Activated naive CD8-positive, alpha-beta T cell treated with anti-CD3 and anti-CD28 coated beads, Interleukin-2, amount 10 ng/mL, durations not matched to agents 7 days and 5 days (primary cell): Measurements from ENCODE around the gene PDIA4. TPM values are rescaled to one million over a fixed set of nuclear protein-coding genes. Genes with fewer than 3 reads are reported as not detected.
"Not testable (repeated sequence)": the region's sequence is repeated elsewhere in the genome, so short reads cannot be mapped to it uniquely, and the experiment has no call there.

ENCODE experiments used
- ATAC-seq: fragments of 150-1000 bp; cut with Tn5 transposase; one replicate; pipeline ENCODE4 v1.10.0; 2021; ENCODE audit warnings: low read depth, moderate library complexity
- POLR2A ChIA-PET: fragments of 350-600 bp; sonication (Branson Sonifier 250); formaldehyde crosslinking; loops from one replicate; lab custom pipeline; 2021; ENCODE audit warnings: antibody characterized with exemption; lab: Charles Lee
- DNase-seq: peaks from one replicate; pipeline ENCODE4 v3.0.0; 2021
- H3K27ac Mint-ChIP-seq: one replicate; pipeline ENCODE4 v1.8.0; 2022; ENCODE audit warnings: mild to moderate bottlenecking, mixed read lengths
- H3K27me3 Mint-ChIP-seq: one replicate; pipeline ENCODE4 v1.8.0; 2022; ENCODE audit warnings: mild to moderate bottlenecking, moderate library complexity, mixed read lengths
- H3K36me3 Mint-ChIP-seq: one replicate; pipeline ENCODE4 v1.8.0; 2021; ENCODE audit warnings: mild to moderate bottlenecking, mixed read lengths
- H3K4me1 Mint-ChIP-seq: one replicate; pipeline ENCODE4 v1.8.0; 2021; ENCODE audit warnings: mixed read lengths
- H3K4me3 Mint-ChIP-seq: one replicate; pipeline ENCODE4 v1.8.0; 2022; ENCODE audit warnings: mild to moderate bottlenecking, moderate library complexity, mixed read lengths
- H3K9me3 Mint-ChIP-seq: one replicate; pipeline ENCODE4 v1.8.0; 2021; ENCODE audit warnings: mixed read lengths
- total RNA-seq, 2 experiments: library from RNA; stranded (reverse); gene quantifications; one replicate each; pipeline ENCODE4 v1.2.3, GENCODE V29; 2021

Gene PDIA4
- total RNA-seq, 2 experiments from 2014 or later, result 56.6 to 56.8 TPM

DNA sequence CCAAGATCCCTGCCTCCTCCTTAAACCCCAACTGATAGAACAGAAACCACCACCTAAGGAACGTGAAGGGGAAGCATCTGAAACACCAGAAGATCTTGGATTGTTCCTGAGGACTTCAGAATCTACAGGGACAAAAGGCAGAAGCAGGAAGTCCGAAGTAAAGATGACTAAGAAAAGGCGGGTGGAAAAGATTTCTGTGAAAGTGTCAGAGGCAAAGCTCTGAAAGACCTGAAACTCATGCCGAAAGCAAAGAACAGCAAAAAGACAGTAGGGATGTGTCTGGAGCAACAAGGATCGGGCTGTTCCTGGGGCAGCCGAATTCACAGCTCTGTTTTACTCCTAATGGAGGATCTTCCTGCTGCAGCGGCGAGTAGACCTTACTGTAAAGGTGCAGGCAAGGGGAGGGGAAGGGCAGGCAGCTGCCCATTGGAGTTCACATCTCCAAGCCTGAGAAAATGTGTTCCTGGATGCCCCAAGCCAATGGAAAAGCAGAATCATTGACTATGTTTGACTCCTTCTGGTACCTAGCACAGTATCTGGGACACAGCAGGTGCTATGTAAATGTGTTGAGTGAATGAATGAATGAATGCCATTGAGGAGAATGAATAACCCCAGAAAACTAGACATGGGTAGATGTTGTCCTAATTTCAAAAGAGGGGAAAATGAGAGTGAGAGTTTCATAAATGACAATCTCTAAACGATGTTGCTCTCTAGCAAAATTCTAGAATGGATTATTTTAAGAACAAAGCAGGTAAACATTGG lies 40.4 kb downstream of the PDIA4 start:
- Mint-ChIP-seq H3K27ac (peak overlapping the region; percentile 94), H3K9me3 (no peaks in the 10 kb centered on the region), H3K27me3 (peaks cover 16% of the 10 kb centered on the region), H3K4me3 (peak overlapping the region; percentile 94), H3K36me3 (no peaks in the 10 kb centered on the region), H3K4me1 (peaks cover 31% of the 10 kb centered on the region)
- ATAC-seq (no peak), DNase-seq (no peak)
- POLR2A ChIA-PET, result interaction anchor here (0.5 to 1.1 kb wide), 6 partner anchors 25 to 290 kb away, joined by 3 to 5 read pairs (median 4); partner anchors contain the start of genes CUL1, ZNF398 and ZNF425

- Mint-ChIP-seq H3K4me3 (peak overlapping the region; percentile 94), H3K9me3 (no peaks in the 10 kb centered on the region), H3K36me3 (no peaks in the 10 kb centered on the region), H3K27ac (peak overlapping the region; percentile 94), H3K27me3 (peaks cover 16% of the 10 kb centered on the region), H3K4me1 (peaks cover 32% of the 10 kb centered on the region)
- ATAC-seq (peak; percentile 84), DNase-seq (peak; percentile 71)
- POLR2A ChIA-PET, result interaction anchor here (0.5 to 1.1 kb wide), 5 partner anchors 24 to 289 kb away, joined by 3 to 4 read pairs (median 3); partner anchors contain the start of genes CUL1, ZNF398 and ZNF425
Observed at GRCh38 chr7:148987010-148987750, 41.1 kb downstream of the PDIA4 start.

DNA sequence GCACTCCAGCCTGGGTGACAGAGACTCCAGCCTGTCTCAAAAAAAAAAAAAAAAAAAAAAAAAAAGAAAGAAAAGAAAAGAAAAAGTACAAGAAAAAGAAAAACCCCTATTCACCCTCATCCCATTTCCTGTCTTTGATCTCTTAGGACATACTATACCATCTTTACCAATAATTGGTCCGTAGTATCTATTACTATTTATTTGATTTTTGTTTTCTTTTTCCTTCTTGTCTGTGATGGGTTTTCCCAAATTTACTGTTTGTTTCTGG lies 41.6 kb downstream of the PDIA4 start:
- Mint-ChIP-seq H3K4me3 (peak overlapping the region; percentile 71), H3K4me1 (peaks cover 32% of the 10 kb centered on the region), H3K36me3 (no peaks in the 10 kb centered on the region), H3K9me3 (no peaks in the 10 kb centered on the region), H3K27ac (no peak overlapping the region), H3K27me3 (peaks cover 14% of the 10 kb centered on the region)
- POLR2A ChIA-PET, result interaction anchor here (0.6 kb wide), 1 partner anchor 288 kb away, joined by 3 read pairs; no protein-coding TSS in a partner anchor
- ATAC-seq, result no peak
- no peak for DNase-seq

GRCh38 chr7:148983200-148984146 lies 44.8 kb downstream of the PDIA4 start:
- DNase-seq (peak; percentile 74), ATAC-seq (peak; percentile 71)
- Mint-ChIP-seq H3K27ac (peak overlapping the region; percentile 86), H3K4me3 (peak overlapping the region; percentile 96), H3K4me1 (peaks cover 44% of the 10 kb centered on the region), H3K9me3 (no peaks in the 10 kb centered on the region), H3K27me3 (peaks cover 12% of the 10 kb centered on the region), H3K36me3 (no peaks in the 10 kb centered on the region)
- POLR2A ChIA-PET, result interaction anchor here (0.7 to 2.0 kb wide), 5 partner anchors 21 to 285 kb away, joined by 3 to 8 read pairs (median 5); partner anchors contain the start of gene CUL1

DNA sequence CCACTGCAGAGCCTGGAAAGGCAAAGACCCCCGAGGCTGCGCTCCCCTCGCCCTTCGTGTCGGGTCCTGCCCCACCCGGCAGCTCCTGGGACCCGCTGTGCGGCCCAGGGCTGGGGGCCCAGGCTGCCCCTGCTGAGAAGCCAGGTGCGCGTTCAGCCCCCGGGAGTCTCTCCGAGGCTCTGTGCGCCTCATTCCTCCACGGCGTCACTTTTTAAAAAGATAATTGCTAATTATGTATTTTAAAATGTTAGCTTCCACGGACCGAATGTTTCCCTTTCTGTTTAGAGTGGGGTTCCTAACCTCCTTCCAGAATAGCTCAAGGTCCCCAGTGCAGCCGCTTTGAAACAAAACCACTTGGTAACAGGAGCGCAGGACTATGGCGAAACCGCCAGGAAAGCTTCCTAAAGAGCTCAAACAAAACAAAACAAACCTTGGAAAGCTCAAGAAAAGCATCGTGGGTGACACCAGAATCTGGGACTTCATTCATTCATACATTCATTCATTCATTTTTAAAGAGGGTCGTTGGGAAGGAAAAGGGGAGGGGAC lies 45.6 kb downstream of the PDIA4 start:
- Mint-ChIP-seq H3K9me3 (no peaks in the 10 kb centered on the region), H3K27me3 (peaks cover 12% of the 10 kb centered on the region), H3K36me3 (no peaks in the 10 kb centered on the region), H3K4me3 (peak overlapping the region; percentile 96), H3K4me1 (peaks cover 40% of the 10 kb centered on the region), H3K27ac (peak overlapping the region; percentile 84)
- no peak for ATAC-seq
- DNase-seq, result no peak
- POLR2A ChIA-PET, result interaction anchor here (0.7 to 2.0 kb wide), 5 partner anchors 20 to 284 kb away, joined by 3 to 8 read pairs (median 5); partner anchors contain the start of gene CUL1

DNA sequence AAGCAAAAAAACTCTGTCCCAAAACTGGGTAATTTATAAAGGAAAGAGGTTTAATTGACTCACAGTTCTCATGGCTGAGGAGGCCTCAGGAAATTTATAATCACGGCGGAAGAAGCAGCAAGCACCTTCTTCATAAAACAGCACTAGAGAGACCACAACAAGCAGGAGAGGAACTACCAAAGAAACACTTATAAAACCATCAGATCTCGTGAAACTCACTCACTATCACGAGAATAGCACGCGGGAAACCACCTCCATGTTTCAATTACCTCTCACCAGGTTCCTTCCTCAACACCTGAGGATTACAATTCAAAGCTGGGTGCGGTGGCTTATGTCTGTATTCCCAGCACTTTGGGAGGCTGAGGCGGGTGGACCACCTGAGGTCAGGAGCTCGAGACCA lies 48.5 kb downstream of the PDIA4 start:
- Mint-ChIP-seq H3K27ac (peak overlapping the region; percentile 78), H3K4me3 (peak overlapping the region; percentile 69), H3K27me3 (peaks cover 6% of the 10 kb centered on the region), H3K4me1 (peaks cover 30% of the 10 kb centered on the region), H3K9me3 (no peaks in the 10 kb centered on the region), H3K36me3 (no peaks in the 10 kb centered on the region)
- POLR2A ChIA-PET, result no interaction called here
- DNase-seq, result no peak
- peak; percentile 31 for ATAC-seq

- H3K27me3 Mint-ChIP-seq, H3K4me3 Mint-ChIP-seq, H3K27ac Mint-ChIP-seq, DNase-seq, H3K36me3 Mint-ChIP-seq, H3K9me3 Mint-ChIP-seq, POLR2A ChIA-PET, ATAC-seq: not testable (repeated sequence)
- H3K4me1 Mint-ChIP-seq, result peaks cover 23% of the 10 kb centered on the region
Observed at GRCh38 chr7:148979072-148979471, 49.2 kb downstream of the PDIA4 start.

DNA sequence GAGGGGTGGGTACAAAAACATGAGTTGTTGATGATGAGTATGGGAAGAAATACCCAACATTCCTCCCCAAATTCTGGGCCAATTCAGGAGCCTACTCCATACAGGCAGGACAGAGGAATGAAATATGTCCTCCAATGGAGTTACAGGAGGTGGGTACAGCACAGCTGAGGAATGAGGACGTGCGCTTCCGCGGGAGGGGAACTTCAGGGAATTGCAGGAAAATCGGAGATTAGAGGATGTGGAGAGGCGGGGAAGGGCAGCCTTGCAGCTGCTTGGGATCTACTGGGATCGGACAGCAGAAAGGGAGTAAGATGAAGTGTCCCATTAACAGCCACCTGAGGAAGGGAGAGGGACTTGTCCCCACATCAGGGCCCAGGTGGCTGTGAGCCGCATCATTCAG lies 50.2 kb downstream of the PDIA4 start:
- Mint-ChIP-seq H3K4me3 (no peak overlapping the region), H3K36me3 (no peaks in the 10 kb centered on the region), H3K27me3 (peaks cover 3% of the 10 kb centered on the region), H3K9me3 (no peaks in the 10 kb centered on the region), H3K27ac (no peak overlapping the region), H3K4me1 (peaks cover 15% of the 10 kb centered on the region)
- DNase-seq (no peak), ATAC-seq (no peak)
- POLR2A ChIA-PET, result no interaction called here

DNA sequence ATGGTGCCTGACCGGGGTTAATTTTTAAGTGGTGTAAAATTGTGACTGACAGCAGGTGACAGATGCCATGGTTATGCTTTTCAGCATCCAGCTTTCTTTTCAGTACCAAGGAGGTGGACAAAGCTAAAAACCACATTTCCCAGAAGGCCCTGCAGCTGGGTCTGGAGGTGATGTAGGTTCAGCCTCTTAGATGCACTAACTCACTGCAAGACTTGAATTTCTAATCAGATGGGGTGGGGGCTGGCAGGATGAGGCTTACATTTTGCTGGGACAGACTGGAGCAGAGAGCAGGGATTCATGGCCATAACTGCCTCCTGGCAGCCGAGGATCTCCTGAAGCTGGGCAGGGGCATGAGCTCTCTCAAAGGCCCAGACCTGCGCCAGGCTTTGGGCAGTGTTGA lies 52.4 kb downstream of the PDIA4 start:
- Mint-ChIP-seq H3K9me3 (no peaks in the 10 kb centered on the region), H3K4me1 (peaks cover 11% of the 10 kb centered on the region), H3K27ac (no peak overlapping the region), H3K27me3 (no peaks in the 10 kb centered on the region), H3K36me3 (no peaks in the 10 kb centered on the region), H3K4me3 (no peak overlapping the region)
- no peak for DNase-seq
- POLR2A ChIA-PET, result no interaction called here
- ATAC-seq, result no peak

- H3K4me3 Mint-ChIP-seq, result no peak overlapping the region
Observed at GRCh38 chr7:148973256-148973655, 55.0 kb downstream of the PDIA4 start.

GRCh38 chr7:148972375-148972774 lies 55.9 kb downstream of the PDIA4 start:
- H3K27ac Mint-ChIP-seq, result no peak overlapping the region
- no peaks in the 10 kb centered on the region for H3K36me3 Mint-ChIP-seq
- H3K9me3 Mint-ChIP-seq, result no peaks in the 10 kb centered on the region
- H3K4me3 Mint-ChIP-seq, result no peak overlapping the region
- POLR2A ChIA-PET, result no interaction called here
- no peaks in the 10 kb centered on the region for H3K4me1 Mint-ChIP-seq
- H3K27me3 Mint-ChIP-seq, result no peaks in the 10 kb centered on the region
- no peak for DNase-seq
- no peak for ATAC-seq

More at GRCh38 chr7:148973256-148973655, 55.0 kb downstream of the PDIA4 start:
- Mint-ChIP-seq H3K36me3 (no peaks in the 10 kb centered on the region), H3K4me1 (peaks cover 1% of the 10 kb centered on the region), H3K9me3 (no peaks in the 10 kb centered on the region), H3K27me3 (no peaks in the 10 kb centered on the region), H3K27ac (no peak overlapping the region)
- POLR2A ChIA-PET, result no interaction called here
- DNase-seq (no peak), ATAC-seq (no peak)

- POLR2A ChIA-PET, result no interaction called here
- DNase-seq (no peak), ATAC-seq (no peak)
- H3K36me3 Mint-ChIP-seq, result no peaks in the 10 kb centered on the region
- peaks cover 16% of the 10 kb centered on the region for H3K4me1 Mint-ChIP-seq
- H3K27me3 Mint-ChIP-seq, result no peaks in the 10 kb centered on the region
- H3K4me3 Mint-ChIP-seq, result no peak overlapping the region
- no peaks in the 10 kb centered on the region for H3K9me3 Mint-ChIP-seq
- no peak overlapping the region for H3K27ac Mint-ChIP-seq
Observed at GRCh38 chr7:148967602-148968001, 60.7 kb downstream of the PDIA4 start.

GRCh38 chr7:148967032-148967372 lies 61.3 kb downstream of the PDIA4 start:
- peak overlapping the region; percentile 75 for H3K4me3 Mint-ChIP-seq
- H3K36me3 Mint-ChIP-seq, result no peaks in the 10 kb centered on the region
- ATAC-seq (peak; percentile 9), DNase-seq (no peak)
- H3K9me3 Mint-ChIP-seq, result no peaks in the 10 kb centered on the region
- POLR2A ChIA-PET, result no interaction called here
- H3K27me3 Mint-ChIP-seq, result no peaks in the 10 kb centered on the region
- H3K4me1 Mint-ChIP-seq, result peaks cover 19% of the 10 kb centered on the region
- H3K27ac Mint-ChIP-seq, result no peak overlapping the region
